ENCODE results near the gene TRAF3IP1. TPM values are rescaled to one million over a fixed set of nuclear protein-coding genes. Genes with fewer than 3 reads are reported as not detected.
"Not testable (repeated sequence)": the region's sequence is repeated elsewhere in the genome, so short reads cannot be mapped to it uniquely, and the experiment has no call there.

The TRAF3IP1 gene
- total RNA-seq, 4 donors from 2014 or later: 11.0 to 27.2 (median 13.4) TPM

DNA sequence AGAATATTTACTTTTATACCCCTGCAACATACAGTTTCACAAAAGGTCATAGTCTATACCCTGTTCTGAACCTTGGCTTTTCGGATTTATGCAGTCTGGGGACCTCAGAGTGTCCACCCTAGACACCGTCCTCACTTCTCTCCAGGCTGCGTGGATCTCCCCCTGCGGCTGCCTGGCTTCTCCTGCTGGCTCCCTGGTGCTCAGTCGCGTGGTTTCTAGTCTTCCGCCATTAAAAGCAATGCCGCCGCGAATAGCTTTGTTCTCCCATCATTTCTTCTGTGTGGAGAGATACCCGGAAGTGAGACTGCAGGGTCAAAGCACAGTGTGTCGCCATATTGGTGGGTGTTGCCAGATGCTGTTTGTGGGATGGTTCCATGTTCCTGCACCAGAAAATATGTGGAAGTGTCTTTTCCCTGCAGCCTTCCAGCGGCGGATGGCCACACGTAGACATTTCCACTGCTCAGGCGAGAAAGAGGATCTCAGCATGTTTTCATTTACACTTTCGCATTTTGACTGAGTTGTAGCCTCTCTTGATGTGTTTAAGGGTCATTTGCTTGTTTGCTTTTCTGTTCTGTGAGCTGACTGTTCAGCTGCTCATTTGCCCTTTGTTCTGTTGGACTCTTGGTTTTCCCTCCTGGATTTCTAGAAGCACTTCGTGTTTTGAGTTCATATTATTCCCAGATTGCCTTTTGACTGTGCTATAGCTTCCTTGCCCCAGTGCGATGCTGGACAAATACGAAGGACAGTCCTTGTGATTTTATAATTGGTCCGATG, 83.5 kb downstream of the TRAF3IP1 start:
- H3K4me1 ChIP-seq: no peaks in the 10 kb centered on the region
- no peak for DNase-seq
- H3K4me3 ChIP-seq: no peak overlapping the region
- H3K27ac ChIP-seq: no peak overlapping the region
- H3K9me3 ChIP-seq: no peaks in the 10 kb centered on the region
- no peaks in the 10 kb centered on the region for H3K27me3 ChIP-seq
- H3K36me3 ChIP-seq: peaks cover 0 to 4% (median 0%) of the 10 kb centered on the region in 3 donors
- TF ChIP-seq POLR2A (IDR thresholded peaks at IDR 0.05) (no peak), CTCF (IDR thresholded peaks at IDR 0.05) (no peak)

GRCh38 chr2:238404406-238405216, 84.3 kb downstream of the TRAF3IP1 start:
- no peaks in the 10 kb centered on the region for H3K4me1 ChIP-seq
- TF ChIP-seq POLR2A (IDR thresholded peaks at IDR 0.05) (no peak), CTCF (IDR thresholded peaks at IDR 0.05) (no peak)

GRCh38 chr2:238405217-238405555, 84.9 kb downstream of the TRAF3IP1 start:
- H3K27ac ChIP-seq, H3K4me3 ChIP-seq, H3K4me1 ChIP-seq, H3K9me3 ChIP-seq, H3K36me3 ChIP-seq, H3K27me3 ChIP-seq, DNase-seq: not testable (repeated sequence)

More at GRCh38 chr2:238404406-238405216, 84.3 kb downstream of the TRAF3IP1 start:
- no peaks in the 10 kb centered on the region for H3K9me3 ChIP-seq
- DNase-seq: no peak
- H3K27me3 ChIP-seq: no peaks in the 10 kb centered on the region
- H3K4me3 ChIP-seq: no peak overlapping the region
- H3K27ac ChIP-seq: no peak overlapping the region
- H3K36me3 ChIP-seq: peaks cover 0 to 4% (median 0%) of the 10 kb centered on the region in 3 donors

- no peak overlapping the region for H3K4me3 ChIP-seq
- no peaks in the 10 kb centered on the region for H3K4me1 ChIP-seq
- no peaks in the 10 kb centered on the region for H3K36me3 ChIP-seq
- TF ChIP-seq CTCF (IDR thresholded peaks at IDR 0.05): no peak
- no peak for TF ChIP-seq POLR2A (IDR thresholded peaks at IDR 0.05)
- no peak for DNase-seq
- H3K9me3 ChIP-seq: no peaks in the 10 kb centered on the region
- H3K27ac ChIP-seq: no peak overlapping the region
- no peaks in the 10 kb centered on the region for H3K27me3 ChIP-seq
Measured at GRCh38 chr2:238406221-238406997, 86.1 kb downstream of the TRAF3IP1 start.

DNA sequence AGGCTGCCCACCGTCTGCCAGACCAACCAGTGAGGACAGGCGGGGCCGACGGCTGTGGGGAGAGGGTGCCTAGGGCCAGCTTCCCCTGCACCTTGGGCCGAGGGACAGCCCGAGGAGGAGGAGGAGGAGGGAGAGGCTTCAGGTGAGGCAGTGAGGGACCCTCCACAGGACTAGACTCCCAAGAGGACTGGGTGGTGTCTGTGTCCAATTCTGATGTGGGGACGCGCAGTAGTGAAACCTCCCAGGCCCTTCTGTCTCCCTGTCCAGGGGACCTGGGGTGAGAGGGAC, 86.6 kb downstream of the TRAF3IP1 start:
- Histone ChIP-seq H3K9me3 (no peaks in the 10 kb centered on the region), H3K27me3 (no peaks in the 10 kb centered on the region), H3K4me1 (no peaks in the 10 kb centered on the region), H3K36me3 (no peaks in the 10 kb centered on the region), H3K4me3 (no peak overlapping the region), H3K27ac (no peak overlapping the region)
- DNase-seq: no peak
- TF ChIP-seq CTCF (IDR thresholded peaks at IDR 0.05): no peak
- TF ChIP-seq POLR2A (IDR thresholded peaks at IDR 0.05): no peak

- no peak for TF ChIP-seq CTCF (IDR thresholded peaks at IDR 0.05)
- no peak for TF ChIP-seq POLR2A (IDR thresholded peaks at IDR 0.05)
- no peaks in the 10 kb centered on the region for H3K36me3 ChIP-seq
- no peaks in the 10 kb centered on the region for H3K27me3 ChIP-seq
- no peak overlapping the region for H3K4me3 ChIP-seq
- DNase-seq: no peak
- H3K9me3 ChIP-seq: no peaks in the 10 kb centered on the region
- H3K4me1 ChIP-seq: no peaks in the 10 kb centered on the region
- H3K27ac ChIP-seq: no peak overlapping the region
Measured at GRCh38 chr2:238407566-238407965, 87.2 kb downstream of the TRAF3IP1 start.
